HL-60 (cell line): ENCODE results near the gene CYRIA.

Source experiments
- DNase-seq, 2 experiments: peaks; one replicate each; pipeline ENCODE4 v3.0.0-alpha.2; 2010 to 2020; ENCODE audit warnings: low read depth in 1 of 2, low spot score in 1 of 2
- H3K27ac ChIP-seq: fragments of 250-450 bp; sonication (Bioruptor Pico); replicated peaks from 2 replicates; pipeline ENCODE4 v1.5.1; 2020; ENCODE audit warnings: mild to moderate bottlenecking, moderate library complexity
- H3K27me3 ChIP-seq: fragments of 250-450 bp; sonication (Bioruptor Pico); 2 replicates; pipeline ENCODE4 v1.5.1; 2021; ENCODE audit warnings: mild to moderate bottlenecking, moderate library complexity; ENCODE audit not compliant: insufficient read depth, poor library complexity, severe bottlenecking
- H3K4me3 ChIP-seq: replicated peaks from 2 replicates; pipeline ENCODE4 v1.5.1; 2011; ENCODE audit warnings: mild to moderate bottlenecking, control low read depth, low read length; ENCODE audit not compliant: insufficient read depth
- CTCF ChIP-seq: IDR thresholded peaks from one replicate; pipeline ENCODE4 v1.5.1; 2011; ENCODE audit warnings: low read length, control low read depth, inconsistent platforms; ENCODE audit not compliant: insufficient read depth
- GABPA ChIP-seq: IDR thresholded peaks from 2 replicates; pipeline ENCODE4 v1.6.1; 2012; ENCODE audit warnings: low read depth
- POLR2AphosphoS5 ChIP-seq: IDR thresholded peaks from 2 replicates; pipeline ENCODE4 v1.6.1; 2012; ENCODE audit warnings: low read depth
- SPI1 ChIP-seq: IDR thresholded peaks from 2 replicates; pipeline ENCODE4 v1.6.1; 2012; ENCODE audit warnings: low read depth, mild to moderate bottlenecking, borderline replicate concordance
- long read RNA-seq: library from polyadenylated mRNA; unstranded; transcript quantifications from one replicate; pipeline ENCODE4 v2.0.0, GENCODE V29; 2020
- TF ChIP-seq, protein P1 (sequence below): IDR thresholded peaks from 2 replicates; pipeline ENCODE4 v1.6.1; 2012; ENCODE audit warnings: low read depth; ENCODE audit not compliant: insufficient replicate concordance

Gene CYRIA
- long read RNA-seq, full-length matches to known transcripts: 6 of 7 reads
- long read RNA-seq, partial matches to known transcripts: 0 of 7 reads
- long read RNA-seq, other reads (novel, unspliced or antisense): 1 of 7 reads

GRCh38 chr2:16665748-16666448, at the start of gene CYRIA:
CYRIA (minus strand) TSS chr2:16665834; CDS start chr2:16588119, 77,715 bp downstream.
- DNase-seq: no peak
- Histone ChIP-seq H3K4me3 (peak within 1 kb of the TSS; percentile 49), H3K27me3 (no peaks in the 10 kb centered on the region), H3K27ac (no peak within 1 kb of the TSS)
- TF ChIP-seq SPI1 (no peak), GABPA (no peak), POLR2AphosphoS5 (no peak), CTCF (no peak)
- TF ChIP-seq, protein P1, sequence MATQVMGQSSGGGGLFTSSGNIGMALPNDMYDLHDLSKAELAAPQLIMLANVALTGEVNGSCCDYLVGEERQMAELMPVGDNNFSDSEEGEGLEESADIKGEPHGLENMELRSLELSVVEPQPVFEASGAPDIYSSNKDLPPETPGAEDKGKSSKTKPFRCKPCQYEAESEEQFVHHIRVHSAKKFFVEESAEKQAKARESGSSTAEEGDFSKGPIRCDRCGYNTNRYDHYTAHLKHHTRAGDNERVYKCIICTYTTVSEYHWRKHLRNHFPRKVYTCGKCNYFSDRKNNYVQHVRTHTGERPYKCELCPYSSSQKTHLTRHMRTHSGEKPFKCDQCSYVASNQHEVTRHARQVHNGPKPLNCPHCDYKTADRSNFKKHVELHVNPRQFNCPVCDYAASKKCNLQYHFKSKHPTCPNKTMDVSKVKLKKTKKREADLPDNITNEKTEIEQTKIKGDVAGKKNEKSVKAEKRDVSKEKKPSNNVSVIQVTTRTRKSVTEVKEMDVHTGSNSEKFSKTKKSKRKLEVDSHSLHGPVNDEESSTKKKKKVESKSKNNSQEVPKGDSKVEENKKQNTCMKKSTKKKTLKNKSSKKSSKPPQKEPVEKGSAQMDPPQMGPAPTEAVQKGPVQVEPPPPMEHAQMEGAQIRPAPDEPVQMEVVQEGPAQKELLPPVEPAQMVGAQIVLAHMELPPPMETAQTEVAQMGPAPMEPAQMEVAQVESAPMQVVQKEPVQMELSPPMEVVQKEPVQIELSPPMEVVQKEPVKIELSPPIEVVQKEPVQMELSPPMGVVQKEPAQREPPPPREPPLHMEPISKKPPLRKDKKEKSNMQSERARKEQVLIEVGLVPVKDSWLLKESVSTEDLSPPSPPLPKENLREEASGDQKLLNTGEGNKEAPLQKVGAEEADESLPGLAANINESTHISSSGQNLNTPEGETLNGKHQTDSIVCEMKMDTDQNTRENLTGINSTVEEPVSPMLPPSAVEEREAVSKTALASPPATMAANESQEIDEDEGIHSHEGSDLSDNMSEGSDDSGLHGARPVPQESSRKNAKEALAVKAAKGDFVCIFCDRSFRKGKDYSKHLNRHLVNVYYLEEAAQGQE: no peak

DNA sequence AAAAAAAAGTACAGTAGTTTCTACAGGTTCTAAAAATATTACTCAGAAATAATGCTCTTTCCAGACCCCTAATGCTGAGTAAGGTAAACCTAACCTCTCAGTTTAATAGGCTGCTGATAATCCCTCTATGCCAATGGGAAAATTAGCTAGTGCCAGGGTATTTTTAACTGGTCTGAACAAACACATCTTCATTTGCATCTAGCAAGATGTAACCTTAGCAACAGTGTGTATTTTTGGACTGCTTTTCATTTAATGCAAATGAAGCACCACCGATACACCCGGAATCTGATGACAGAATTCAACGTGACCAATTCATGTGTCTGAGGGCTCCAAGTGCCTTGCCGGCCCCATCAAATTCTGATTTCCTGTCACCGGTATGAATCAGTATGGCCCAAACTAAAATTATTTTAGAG, 47.4 kb upstream of the CYRIA start:
- DNase-seq: no peak
- Histone ChIP-seq H3K4me3 (no peak overlapping the region), H3K27ac (no peak overlapping the region), H3K27me3 (no peaks in the 10 kb centered on the region)
- TF ChIP-seq SPI1 (no peak), CTCF (no peak)
- TF ChIP-seq, protein P1: no peak

DNA sequence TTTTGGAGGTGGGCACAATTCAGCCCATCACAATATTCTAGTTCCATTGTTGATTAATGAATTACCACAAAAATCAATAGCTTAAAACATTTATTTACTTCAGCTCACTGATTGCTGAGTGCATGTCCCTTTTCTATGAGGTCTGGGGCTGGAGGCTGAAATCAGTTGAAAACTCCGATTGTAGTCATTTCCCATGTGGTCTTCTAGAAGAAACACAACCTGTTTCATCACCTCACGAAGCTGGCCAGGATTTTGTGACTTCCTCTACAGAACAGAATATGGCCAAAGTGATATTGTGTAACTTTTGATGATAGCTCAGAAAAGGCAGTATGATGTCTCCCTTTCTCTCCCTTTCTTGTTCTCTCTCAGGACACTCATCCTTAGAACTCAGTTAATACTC, 44.1 kb upstream of the CYRIA start:
- H3K4me3 ChIP-seq: no peak overlapping the region
- H3K27me3 ChIP-seq: no peaks in the 10 kb centered on the region
- H3K27ac ChIP-seq: no peak overlapping the region
- peak; percentile 75 for TF ChIP-seq SPI1
- no peak for TF ChIP-seq CTCF
- peak; percentile 31; the same call in 1 of the 2 replicates for TF ChIP-seq POLR2AphosphoS5
- TF ChIP-seq, protein P1: no peak
- peak; percentile 38; the same call in 1 of the 2 replicates for TF ChIP-seq GABPA
- DNase-seq: peak; percentile 82 to 89
